Natural killer cell (primary cell): ENCODE results near the gene C16orf78. TPM values are rescaled to one million over a fixed set of nuclear protein-coding genes. Genes with fewer than 3 reads are reported as not detected.

Experiments
- ATAC-seq, 3 donors: fragments of 150-1000 bp in 2 of 3; fragments of 200-7000 bp in 1 of 3; cut with Tn5 transposase; 1 replicate in 1 of 3; 2 replicates in 2 of 3; pipeline ENCODE4 v1.10.0; 2021; ENCODE audit warnings: mild to moderate bottlenecking in 2 of 3, moderate library complexity in 2 of 3
- DNase-seq, 2 donors: peaks; one replicate each; pipeline versions ENCODE4 v3.0.0 to v3.0.0-alpha.2; 2013 to 2021; ENCODE audit warnings: mixed read lengths in 1 of 2
- H3K27ac ChIP-seq: one replicate; pipeline ENCODE4 v1.5.1; 2013; ENCODE audit warnings: mild to moderate bottlenecking, low read length
- H3K27me3 ChIP-seq: one replicate; pipeline ENCODE4 v1.6.1; 2013; ENCODE audit warnings: low read length; ENCODE audit not compliant: control insufficient read depth, insufficient read depth
- H3K36me3 ChIP-seq: one replicate; pipeline ENCODE4 v1.6.1; 2013; ENCODE audit warnings: low read length; ENCODE audit not compliant: control insufficient read depth, insufficient read depth
- H3K4me1 ChIP-seq: one replicate; pipeline ENCODE4 v1.6.1; 2013; ENCODE audit warnings: low read length; ENCODE audit not compliant: control insufficient read depth, insufficient read depth
- H3K4me3 ChIP-seq: one replicate; pipeline ENCODE4 v1.5.1; 2013; ENCODE audit warnings: low read length
- H3K9me3 ChIP-seq: one replicate; pipeline ENCODE4 v1.6.1; 2013; ENCODE audit warnings: low read length; ENCODE audit not compliant: control insufficient read depth, insufficient read depth
- H3K27ac Mint-ChIP-seq, 2 donors: one replicate each; pipeline ENCODE4 v1.8.0; 2022; ENCODE audit warnings: mild to moderate bottlenecking in 2 of 2, mixed read lengths in 2 of 2, moderate library complexity in 1 of 2
- H3K27me3 Mint-ChIP-seq, 2 donors: one replicate each; pipeline ENCODE4 v1.8.0; 2022; ENCODE audit warnings: low read depth in 2 of 2, mixed read lengths in 2 of 2
- H3K36me3 Mint-ChIP-seq: one replicate; pipeline ENCODE4 v1.8.0; 2022; ENCODE audit warnings: mixed read lengths
- H3K4me1 Mint-ChIP-seq, 2 donors: one replicate each; pipeline ENCODE4 v1.8.0; 2022; ENCODE audit warnings: mixed read lengths in 2 of 2
- H3K4me3 Mint-ChIP-seq: one replicate; pipeline ENCODE4 v1.8.0; 2022; ENCODE audit warnings: mild to moderate bottlenecking, moderate library complexity, mixed read lengths
- H3K9me3 Mint-ChIP-seq, 2 donors: one replicate each; pipeline ENCODE4 v1.8.0; 2022; ENCODE audit warnings: mixed read lengths in 2 of 2
- WGBS: methylation state at CpG from one replicate; pipeline ENCODE4 v1.1.7; 2013; ENCODE audit warnings: missing lambda C conversion rate; ENCODE audit not compliant: insufficient coverage; 5-methylcytosine and 5-hydroxymethylcytosine counted together
- intact Hi-C: fragments of 100-400 bp; cut with micrococcal nuclease; formaldehyde crosslinking; loops from one replicate; pipeline ENCODE4 v1.14.2; 2022
- total RNA-seq, 4 donors: library from RNA; stranded (reverse); fragments of 120-200 nt in 1 of 4; gene quantifications; one replicate each; pipeline versions ENCODE4 v1.2.3 to v1.2.4, GENCODE V29; 2013 to 2022
- TF ChIP-seq, protein P1 (sequence below): fragments of 200-600 bp; IDR thresholded peaks from one replicate; pipeline ENCODE4 v1.8.0; 2022; ENCODE audit warnings: antibody characterized with exemption

C16orf78 gene
- total RNA-seq, 3 donors from 2014 or later (not counting 1 experiment from before 2014, with no cell fraction given) = not detected

- H3K27me3 Mint-ChIP-seq = peaks cover 0 to 8% of the 10 kb centered on the region in 2 donors
- TF ChIP-seq, protein P1, sequence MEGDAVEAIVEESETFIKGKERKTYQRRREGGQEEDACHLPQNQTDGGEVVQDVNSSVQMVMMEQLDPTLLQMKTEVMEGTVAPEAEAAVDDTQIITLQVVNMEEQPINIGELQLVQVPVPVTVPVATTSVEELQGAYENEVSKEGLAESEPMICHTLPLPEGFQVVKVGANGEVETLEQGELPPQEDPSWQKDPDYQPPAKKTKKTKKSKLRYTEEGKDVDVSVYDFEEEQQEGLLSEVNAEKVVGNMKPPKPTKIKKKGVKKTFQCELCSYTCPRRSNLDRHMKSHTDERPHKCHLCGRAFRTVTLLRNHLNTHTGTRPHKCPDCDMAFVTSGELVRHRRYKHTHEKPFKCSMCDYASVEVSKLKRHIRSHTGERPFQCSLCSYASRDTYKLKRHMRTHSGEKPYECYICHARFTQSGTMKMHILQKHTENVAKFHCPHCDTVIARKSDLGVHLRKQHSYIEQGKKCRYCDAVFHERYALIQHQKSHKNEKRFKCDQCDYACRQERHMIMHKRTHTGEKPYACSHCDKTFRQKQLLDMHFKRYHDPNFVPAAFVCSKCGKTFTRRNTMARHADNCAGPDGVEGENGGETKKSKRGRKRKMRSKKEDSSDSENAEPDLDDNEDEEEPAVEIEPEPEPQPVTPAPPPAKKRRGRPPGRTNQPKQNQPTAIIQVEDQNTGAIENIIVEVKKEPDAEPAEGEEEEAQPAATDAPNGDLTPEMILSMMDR = no peak
- no peaks in the 10 kb centered on the region for H3K4me1 Mint-ChIP-seq
- Histone ChIP-seq H3K27me3 (no peaks in the 10 kb centered on the region), H3K9me3 (no peaks in the 10 kb centered on the region), H3K36me3 (no peaks in the 10 kb centered on the region), H3K4me3 (no peak overlapping the region), H3K27ac (no peak overlapping the region), H3K4me1 (peaks cover 4% of the 10 kb centered on the region)
- no peak overlapping the region for H3K4me3 Mint-ChIP-seq
- intact Hi-C loops = no loop called here
- no peak overlapping the region for H3K27ac Mint-ChIP-seq
- ATAC-seq (no peak), DNase-seq (no peak)
- WGBS = 78% methylated on average over 11 of the region's 11 CpGs
- H3K36me3 Mint-ChIP-seq = no peaks in the 10 kb centered on the region
- H3K9me3 Mint-ChIP-seq = no peaks in the 10 kb centered on the region
Measured at GRCh38 chr16:49411121-49411970, 37.7 kb downstream of the C16orf78 start.

DNA sequence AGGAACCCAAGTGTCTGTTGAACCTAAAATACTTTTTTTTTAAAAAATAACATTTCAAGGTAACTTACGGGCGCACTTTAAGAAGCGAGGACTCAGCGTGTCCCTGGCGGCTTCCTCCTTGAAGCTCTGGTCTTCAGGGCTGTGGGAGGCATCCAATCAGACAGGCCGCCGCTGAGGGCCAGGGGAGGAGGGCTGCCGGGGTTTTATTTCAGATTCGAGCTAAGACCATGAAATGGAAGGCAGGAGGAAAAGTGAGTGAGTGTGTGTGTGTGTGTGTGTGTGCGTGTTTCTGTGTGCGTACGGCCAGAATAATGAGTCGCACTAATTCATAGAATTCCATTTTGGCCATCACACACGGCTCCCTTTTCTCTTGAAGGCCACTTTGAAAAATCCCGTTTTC, 41.1 kb downstream of the C16orf78 start:
- ATAC-seq = no peak
- H3K27me3 Mint-ChIP-seq = peaks cover 0 to 8% of the 10 kb centered on the region in 2 donors
- H3K27ac Mint-ChIP-seq = no peak overlapping the region
- Histone ChIP-seq H3K9me3 (no peaks in the 10 kb centered on the region), H3K4me3 (no peak overlapping the region), H3K4me1 (peaks cover 11% of the 10 kb centered on the region), H3K27me3 (no peaks in the 10 kb centered on the region), H3K27ac (no peak overlapping the region), H3K36me3 (no peaks in the 10 kb centered on the region)
- H3K36me3 Mint-ChIP-seq = no peaks in the 10 kb centered on the region
- intact Hi-C loops = no loop called here
- TF ChIP-seq, protein P1 = no peak
- H3K4me3 Mint-ChIP-seq = no peak overlapping the region
- no peak for DNase-seq
- 91% methylated on average over 15 of the region's 15 CpGs for WGBS
- no peaks in the 10 kb centered on the region for H3K9me3 Mint-ChIP-seq
- peaks cover 6 to 16% of the 10 kb centered on the region in 2 donors for H3K4me1 Mint-ChIP-seq

DNA sequence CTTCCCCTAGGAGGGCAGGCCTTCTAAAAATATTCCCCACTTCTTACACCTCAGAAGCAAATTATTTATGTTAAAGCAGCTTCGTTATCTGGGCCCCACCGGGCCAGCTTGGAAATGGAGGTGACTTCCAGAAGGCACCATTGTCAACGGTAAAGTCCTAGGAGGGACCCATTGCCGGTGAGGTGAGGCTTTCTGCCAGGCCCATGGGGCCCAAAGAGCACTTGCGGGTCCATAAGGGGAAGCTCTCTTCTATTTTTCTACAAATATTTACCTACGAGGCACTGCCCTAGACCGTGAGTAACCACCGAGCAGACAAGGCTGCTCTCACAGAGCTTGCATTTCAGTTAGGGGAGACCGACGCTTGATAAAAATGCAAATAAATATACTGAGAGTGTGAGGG, 41.5 kb downstream of the C16orf78 start:
- no peaks in the 10 kb centered on the region for H3K36me3 ChIP-seq
- H3K4me1 ChIP-seq = peaks cover 12% of the 10 kb centered on the region
- no peaks in the 10 kb centered on the region for H3K27me3 ChIP-seq
- Mint-ChIP-seq H3K36me3 (no peaks in the 10 kb centered on the region), H3K9me3 (no peaks in the 10 kb centered on the region), H3K4me3 (no peak overlapping the region), H3K27me3 (peaks cover 0 to 8% of the 10 kb centered on the region in 2 donors), H3K4me1 (peaks cover 10 to 20% of the 10 kb centered on the region in 2 donors), H3K27ac (no peak overlapping the region)
- no peak overlapping the region for H3K4me3 ChIP-seq
- H3K27ac ChIP-seq = no peak overlapping the region
- intact Hi-C loops = no loop called here
- DNase-seq (no peak), ATAC-seq (no peak)
- 96% methylated on average over 10 of the region's 10 CpGs for WGBS
- TF ChIP-seq, protein P1 = no peak
- no peaks in the 10 kb centered on the region for H3K9me3 ChIP-seq
